ENCODE results near the gene FNBP1.
"Not testable (repeated sequence)": the region's sequence is repeated elsewhere in the genome, so short reads cannot be mapped to it uniquely, and the experiment has no call there.

Gene FNBP1

DNA sequence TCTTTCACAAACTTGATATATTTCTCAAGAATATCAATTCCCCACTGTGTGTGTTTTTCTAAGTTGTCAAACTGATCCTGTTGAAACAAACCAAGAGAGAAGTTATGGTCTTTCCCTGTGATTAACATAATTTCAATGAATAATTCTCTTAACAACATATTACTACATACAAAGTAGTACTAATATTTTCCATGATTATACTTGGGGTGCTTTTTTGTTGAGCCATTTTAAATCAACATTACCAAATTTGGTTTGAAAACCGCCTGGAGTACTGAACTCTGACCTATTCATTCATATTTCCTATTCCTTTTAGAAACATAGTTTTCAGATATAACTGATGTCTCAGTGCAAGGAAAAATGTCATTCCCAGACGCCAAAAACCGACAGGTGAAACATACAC, 48.1 kb downstream of the FNBP1 start:
- ChIA-PET POLR2A (no interaction called here), CTCF (no interaction called here)
- TF ChIP-seq TARDBP (IDR thresholded peaks at IDR 0.05) (no peak), ARNT (IDR thresholded peaks at IDR 0.05) (no peak), SP1 (IDR thresholded peaks at IDR 0.05) (no peak), NFRKB (IDR thresholded peaks at IDR 0.05) (no peak), BHLHE40 (IDR thresholded peaks at IDR 0.05; ENCODE audit: borderline replicate concordance) (no peak), FOXA1 (IDR thresholded peaks at IDR 0.05) (no peak), HDGF (IDR thresholded peaks at IDR 0.05; ENCODE audit: borderline replicate concordance) (no peak), ZNF384 (IDR thresholded peaks at IDR 0.05) (no peak), LEF1 (IDR thresholded peaks at IDR 0.05; ENCODE audit: borderline replicate concordance) (no peak), SUZ12 (IDR thresholded peaks at IDR 0.05) (no peak), L3MBTL2 (conservative IDR thresholded peaks at IDR 0.05) (no peak), FOXM1 (IDR thresholded peaks at IDR 0.05; ENCODE audit: borderline replicate concordance) (no peak), FOXK2 (IDR thresholded peaks at IDR 0.05) (no peak), CTBP1 (IDR thresholded peaks at IDR 0.05; ENCODE audit: borderline replicate concordance) (no peak), ELF4 (IDR thresholded peaks at IDR 0.05) (no peak)
- TF ChIP-seq, protein P1, sequence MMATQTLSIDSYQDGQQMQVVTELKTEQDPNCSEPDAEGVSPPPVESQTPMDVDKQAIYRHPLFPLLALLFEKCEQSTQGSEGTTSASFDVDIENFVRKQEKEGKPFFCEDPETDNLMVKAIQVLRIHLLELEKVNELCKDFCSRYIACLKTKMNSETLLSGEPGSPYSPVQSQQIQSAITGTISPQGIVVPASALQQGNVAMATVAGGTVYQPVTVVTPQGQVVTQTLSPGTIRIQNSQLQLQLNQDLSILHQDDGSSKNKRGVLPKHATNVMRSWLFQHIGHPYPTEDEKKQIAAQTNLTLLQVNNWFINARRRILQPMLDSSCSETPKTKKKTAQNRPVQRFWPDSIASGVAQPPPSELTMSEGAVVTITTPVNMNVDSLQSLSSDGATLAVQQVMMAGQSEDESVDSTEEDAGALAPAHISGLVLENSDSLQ (IDR thresholded peaks at IDR 0.05): no peak
- no peak for DNase-seq (ENCODE audit: extremely low spot score)

DNA sequence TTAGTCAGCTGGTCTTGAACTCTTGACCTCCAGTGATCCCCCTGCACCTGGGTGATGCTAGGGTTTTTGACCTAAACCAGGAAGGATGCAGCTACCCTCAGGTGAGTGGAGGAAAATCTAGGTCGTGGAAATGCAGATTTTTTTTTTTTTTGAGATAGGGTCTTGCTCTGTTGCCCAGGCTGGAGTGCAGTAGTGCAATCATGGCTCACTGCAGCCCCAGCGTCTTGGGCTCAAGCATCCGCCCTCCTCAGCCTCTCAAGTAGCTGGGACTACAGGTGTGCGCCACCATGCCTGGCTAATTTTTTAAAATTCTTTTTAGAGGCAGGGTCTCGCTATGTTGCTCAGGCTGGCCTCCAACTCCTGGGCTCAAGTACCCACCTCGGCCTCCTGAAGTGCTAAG, 51.9 kb downstream of the FNBP1 start:
- CTCF ChIA-PET; DNase-seq (ENCODE audit: extremely low spot score); POLR2A ChIA-PET: not testable (repeated sequence)

DNA sequence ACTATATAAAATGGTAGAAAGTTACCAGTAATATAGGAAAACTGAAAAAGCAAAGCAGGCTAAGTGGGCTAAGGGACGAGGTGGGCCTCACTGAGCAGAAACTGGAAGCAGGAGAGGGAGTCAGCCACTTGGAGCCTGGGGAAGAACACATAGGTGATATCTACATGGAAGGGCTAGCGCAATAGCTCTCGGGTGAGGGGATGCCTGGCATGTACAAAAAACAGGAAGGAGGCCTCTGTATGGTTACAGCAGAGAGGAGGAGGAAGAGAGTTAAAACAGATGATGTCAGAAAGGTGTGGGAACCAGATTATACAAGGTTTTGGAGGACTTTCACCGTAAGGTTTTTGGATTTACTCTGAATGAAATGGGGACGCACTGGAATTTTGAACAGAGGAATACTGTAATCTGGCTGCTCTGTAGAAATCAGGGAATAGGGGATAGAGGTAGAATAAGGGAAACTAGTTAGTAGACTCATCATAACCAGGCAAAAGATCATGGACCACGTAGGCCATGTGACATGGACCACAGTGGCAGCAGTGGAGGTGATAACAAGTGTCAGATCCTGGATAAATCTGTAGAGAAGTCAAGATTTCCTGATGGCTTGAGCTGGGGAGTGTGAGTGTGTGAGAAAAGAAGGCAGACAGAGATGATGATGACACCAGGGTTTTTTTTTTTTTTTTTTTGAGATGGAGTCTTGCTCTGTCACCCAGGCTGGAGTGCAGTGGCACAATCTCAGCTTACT, 52.5 kb downstream of the FNBP1 start:
- TF ChIP-seq FOXK2 (IDR thresholded peaks at IDR 0.05) (no peak), LEF1 (IDR thresholded peaks at IDR 0.05; ENCODE audit: borderline replicate concordance) (no peak), SP1 (IDR thresholded peaks at IDR 0.05) (no peak), CTBP1 (IDR thresholded peaks at IDR 0.05; ENCODE audit: borderline replicate concordance) (no peak), FOXM1 (IDR thresholded peaks at IDR 0.05; ENCODE audit: borderline replicate concordance) (no peak)
- TF ChIP-seq, protein P1 (IDR thresholded peaks at IDR 0.05): no peak
- DNase-seq (ENCODE audit: extremely low spot score): no peak
- POLR2A ChIA-PET: no interaction called here
- CTCF ChIA-PET: no interaction called here

DNA sequence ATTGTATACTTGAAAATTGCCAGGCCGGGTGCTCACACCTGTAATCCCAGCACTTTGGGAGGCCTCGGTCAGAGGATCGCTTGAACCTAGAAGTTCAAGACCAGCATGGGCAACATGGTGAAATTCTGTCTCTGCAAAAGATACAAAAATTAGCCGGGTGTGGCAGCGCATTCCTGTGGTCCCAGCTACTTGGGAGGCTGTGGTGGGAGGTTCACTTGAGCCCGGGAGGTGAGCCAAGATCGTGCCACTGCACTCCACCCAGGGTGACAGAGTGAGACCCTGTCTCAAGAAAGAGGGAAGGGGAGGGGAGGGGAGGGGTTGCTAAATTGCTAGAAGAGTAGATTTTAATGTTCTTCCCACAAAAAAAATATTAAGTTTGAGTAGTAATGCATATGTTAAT, 53.2 kb downstream of the FNBP1 start:
- ChIA-PET POLR2A (no interaction called here), CTCF (no interaction called here)
- no peak for DNase-seq (ENCODE audit: extremely low spot score)
- TF ChIP-seq L3MBTL2 (conservative IDR thresholded peaks at IDR 0.05) (no peak), LEF1 (IDR thresholded peaks at IDR 0.05; ENCODE audit: borderline replicate concordance) (no peak), NFRKB (IDR thresholded peaks at IDR 0.05) (no peak), ELF4 (IDR thresholded peaks at IDR 0.05) (no peak), FOXM1 (IDR thresholded peaks at IDR 0.05; ENCODE audit: borderline replicate concordance) (no peak), CTBP1 (IDR thresholded peaks at IDR 0.05; ENCODE audit: borderline replicate concordance) (no peak), TARDBP (IDR thresholded peaks at IDR 0.05) (no peak), BHLHE40 (IDR thresholded peaks at IDR 0.05; ENCODE audit: borderline replicate concordance) (no peak), SUZ12 (IDR thresholded peaks at IDR 0.05) (no peak), FOXK2 (IDR thresholded peaks at IDR 0.05) (no peak), FOXA1 (IDR thresholded peaks at IDR 0.05) (no peak)
- TF ChIP-seq, protein P1 (IDR thresholded peaks at IDR 0.05): no peak

DNA sequence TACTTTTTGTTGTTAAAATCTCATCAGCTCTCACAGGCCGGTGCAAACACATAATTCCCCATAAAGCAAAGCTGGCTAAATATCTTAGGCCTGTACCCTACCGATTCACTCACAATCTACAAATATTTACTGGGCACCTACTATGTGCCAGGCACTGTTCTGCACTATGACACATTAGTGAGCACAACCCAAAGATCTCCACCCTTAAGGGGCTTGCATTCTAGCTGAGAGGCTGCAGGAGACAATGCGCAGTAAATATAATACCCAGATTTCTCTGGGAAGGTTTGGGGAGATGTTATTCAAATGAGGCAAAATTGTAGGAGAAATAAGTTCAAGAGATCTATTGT, 53.7 kb downstream of the FNBP1 start:
- TF ChIP-seq SUZ12 (IDR thresholded peaks at IDR 0.05) (no peak), HDGF (IDR thresholded peaks at IDR 0.05; ENCODE audit: borderline replicate concordance) (no peak), SP1 (IDR thresholded peaks at IDR 0.05) (no peak), FOXM1 (IDR thresholded peaks at IDR 0.05; ENCODE audit: borderline replicate concordance) (no peak), FOXA1 (IDR thresholded peaks at IDR 0.05) (no peak)
- ChIA-PET POLR2A (no interaction called here), CTCF (no interaction called here)
- no peak for DNase-seq (ENCODE audit: extremely low spot score)

DNA sequence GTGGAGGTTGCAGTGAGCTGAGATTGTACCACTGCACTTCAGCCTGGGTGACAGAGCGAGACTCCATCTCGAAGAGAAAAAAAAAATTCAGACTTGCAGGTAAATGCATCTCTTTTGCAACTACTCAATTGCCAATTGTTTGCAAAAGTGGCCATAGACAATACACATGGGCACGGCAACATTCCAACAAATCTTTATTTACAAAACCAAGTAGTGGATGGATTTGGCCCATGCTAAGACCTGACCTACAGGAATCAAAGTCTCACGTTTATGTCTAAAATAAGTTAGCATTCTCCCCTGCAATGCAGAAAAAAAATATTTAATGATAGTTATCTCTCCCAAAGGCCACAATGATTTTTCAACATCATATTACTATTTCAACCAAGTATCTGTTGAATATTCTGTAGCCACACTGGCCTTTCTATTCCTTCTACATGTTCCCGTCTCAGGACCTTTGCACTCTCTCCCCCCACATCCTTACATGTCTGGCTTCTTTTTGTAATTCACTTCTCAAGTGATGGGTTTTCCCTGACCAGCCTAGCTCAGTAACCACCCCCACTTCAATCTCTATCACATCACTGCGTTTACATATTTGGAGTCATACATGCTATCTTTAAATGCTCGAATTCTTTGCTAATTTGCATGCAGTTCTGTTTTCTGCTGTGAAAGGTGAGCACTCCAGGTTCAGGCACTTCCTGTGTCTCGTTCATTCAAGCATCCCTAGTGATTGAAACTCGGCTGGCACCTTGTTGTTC, 54.2 kb downstream of the FNBP1 start:
- POLR2A ChIA-PET: no interaction called here
- no peak for DNase-seq (ENCODE audit: extremely low spot score)
- CTCF ChIA-PET: no interaction called here
- TF ChIP-seq ARNT (IDR thresholded peaks at IDR 0.05) (no peak), TARDBP (IDR thresholded peaks at IDR 0.05) (no peak), SUZ12 (IDR thresholded peaks at IDR 0.05) (no peak), HDGF (IDR thresholded peaks at IDR 0.05; ENCODE audit: borderline replicate concordance) (no peak), L3MBTL2 (conservative IDR thresholded peaks at IDR 0.05) (no peak), FOXA1 (IDR thresholded peaks at IDR 0.05) (no peak), FOXM1 (IDR thresholded peaks at IDR 0.05; ENCODE audit: borderline replicate concordance) (no peak), ZNF384 (IDR thresholded peaks at IDR 0.05) (no peak), FOXK2 (IDR thresholded peaks at IDR 0.05) (no peak), BHLHE40 (IDR thresholded peaks at IDR 0.05; ENCODE audit: borderline replicate concordance) (no peak), SP1 (IDR thresholded peaks at IDR 0.05) (no peak), NFRKB (IDR thresholded peaks at IDR 0.05) (no peak), LEF1 (IDR thresholded peaks at IDR 0.05; ENCODE audit: borderline replicate concordance) (no peak), CTBP1 (IDR thresholded peaks at IDR 0.05; ENCODE audit: borderline replicate concordance) (no peak), ELF4 (IDR thresholded peaks at IDR 0.05) (no peak)
